NB4 (cell line): ENCODE measurements around the gene ZBP1.

Experiments
- CTCF ChIP-seq: IDR thresholded peaks from one replicate; pipeline ENCODE4 v1.5.1; 2012; ENCODE audit warnings: low read depth, low read length
- MYC ChIP-seq: IDR thresholded peaks from 2 replicates; pipeline ENCODE4 v1.6.1; 2011; ENCODE audit warnings: low read depth, low read length
- POLR2A ChIP-seq: IDR thresholded peaks from 2 replicates; pipeline ENCODE4 v1.6.1; 2011; ENCODE audit warnings: mild to moderate bottlenecking; ENCODE audit not compliant: insufficient read length; ENCODE audit errors: extremely low read depth
- TF ChIP-seq, protein P1 (sequence below): IDR thresholded peaks from 2 replicates; pipeline ENCODE4 v1.6.1; 2011; ENCODE audit warnings: low read depth, low read length

DNA sequence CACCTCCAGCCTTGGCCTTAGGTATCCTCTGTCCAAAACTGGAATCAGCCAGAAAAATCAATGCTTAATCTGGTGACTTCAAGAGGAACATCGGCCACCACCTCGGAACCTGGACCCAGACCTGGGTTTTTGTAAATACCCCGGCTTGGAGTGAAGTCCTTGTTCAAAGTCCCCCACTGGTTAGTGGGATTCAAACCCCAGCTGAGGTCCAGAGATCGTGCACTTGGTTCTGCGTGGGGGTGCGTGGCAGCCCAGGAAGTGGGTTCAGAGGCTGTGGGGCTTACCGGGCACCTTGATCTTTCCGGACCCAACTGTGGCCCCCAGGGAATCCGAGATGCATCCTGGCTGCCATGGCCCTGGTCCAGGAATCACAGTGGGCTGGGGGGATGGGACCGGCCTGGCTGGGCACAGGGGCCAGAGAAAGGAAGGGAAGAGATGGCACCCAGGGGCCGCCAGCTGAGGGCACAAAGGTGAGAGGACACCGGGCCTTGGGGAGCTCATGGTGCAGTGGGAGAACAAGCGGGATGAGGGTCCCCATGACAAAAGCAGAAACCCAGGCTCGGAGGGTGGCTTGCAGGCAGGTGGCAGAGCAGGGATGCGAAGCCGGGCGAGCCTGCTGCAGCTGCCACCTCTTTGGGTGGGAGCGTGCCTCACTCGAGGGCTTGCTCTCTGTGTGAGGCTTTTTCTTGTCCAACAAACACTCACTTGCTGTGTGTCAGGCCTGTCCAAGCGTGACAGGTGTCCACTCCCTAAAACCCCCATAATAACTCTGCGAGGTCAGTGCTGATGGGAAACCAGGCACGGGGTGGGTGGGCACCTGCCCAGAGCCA is 27.7 kb downstream of the ZBP1 start:
- TF ChIP-seq CTCF (no peak), POLR2A (no peak), MYC (no peak)
- TF ChIP-seq, protein P1, sequence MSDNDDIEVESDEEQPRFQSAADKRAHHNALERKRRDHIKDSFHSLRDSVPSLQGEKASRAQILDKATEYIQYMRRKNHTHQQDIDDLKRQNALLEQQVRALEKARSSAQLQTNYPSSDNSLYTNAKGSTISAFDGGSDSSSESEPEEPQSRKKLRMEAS, result no peak
